WTC11 (cell line): ENCODE data around the gene SMIM13. TPM values are rescaled to one million over a fixed set of nuclear protein-coding genes. Genes with fewer than 3 reads are reported as not detected.
A peak's percentile ranks its signal among the peaks of the same experiment; 100 is the strongest.

Experiments used
- ATAC-seq: fragments of 200-7000 bp; cut with Tn5 transposase; 2 replicates; pipeline ENCODE4 v1.10.0; 2021; ENCODE audit warnings: mild to moderate bottlenecking, moderate library complexity
- CTCF ChIA-PET: fragments of 300-600 bp; sonication (Branson Sonifier 250); formaldehyde crosslinking; loops from one replicate; lab custom pipeline; 2021; ENCODE audit warnings: antibody characterized with exemption; lab: Charles Lee
- POLR2A ChIA-PET: fragments of 350-600 bp; sonication (Branson Sonifier 250); formaldehyde crosslinking; loops from one replicate; lab custom pipeline; 2021; ENCODE audit warnings: antibody characterized with exemption; lab: Charles Lee
- DNase-seq: peaks from one replicate; pipeline ENCODE4 v3.0.0; 2021; ENCODE audit warnings: low spot score
- H3K27ac Mint-ChIP-seq: 2 replicates; pipeline ENCODE4 v1.8.0; 2021; ENCODE audit warnings: mixed read lengths
- H3K27me3 Mint-ChIP-seq: 2 replicates; pipeline ENCODE4 v1.8.0; 2021; ENCODE audit warnings: low read depth, mild to moderate bottlenecking, moderate library complexity, mixed read lengths
- H3K36me3 Mint-ChIP-seq: 2 replicates; pipeline ENCODE4 v1.8.0; 2021; ENCODE audit warnings: mixed read lengths
- H3K4me1 Mint-ChIP-seq: 2 replicates; pipeline ENCODE4 v1.8.0; 2022; ENCODE audit warnings: mixed read lengths
- H3K4me3 Mint-ChIP-seq: 2 replicates; pipeline ENCODE4 v1.8.0; 2021; ENCODE audit warnings: mild to moderate bottlenecking, moderate library complexity, mixed read lengths
- H3K9me3 Mint-ChIP-seq: 2 replicates; pipeline ENCODE4 v1.8.0; 2021; ENCODE audit warnings: mixed read lengths
- AR ChIP-seq: fragments of 250-450 bp; sonication (Bioruptor Pico); IDR thresholded peaks from 2 replicates; pipeline ENCODE4 v1.9.0; 2021; ENCODE audit warnings: mild to moderate bottlenecking
- CBFB ChIP-seq: sonication (generic); formaldehyde crosslinking; IDR thresholded peaks from 2 replicates; pipeline ENCODE4 v1.8.1; 2022; ENCODE audit warnings: mild to moderate bottlenecking, low read depth, missing genetic modification reagents
- E2F1 ChIP-seq: sonication (generic); formaldehyde crosslinking; IDR thresholded peaks from 2 replicates; pipeline ENCODE4 v1.8.0; 2022; ENCODE audit warnings: mild to moderate bottlenecking, missing genetic modification reagents
- ELF4 ChIP-seq: sonication (generic); formaldehyde crosslinking; IDR thresholded peaks from 2 replicates; pipeline ENCODE4 v1.8.1; 2022; ENCODE audit warnings: low read depth, mild to moderate bottlenecking, moderate library complexity, missing genetic modification reagents
- FOXP4 ChIP-seq: sonication (generic); formaldehyde crosslinking; IDR thresholded peaks from 2 replicates; pipeline ENCODE4 v1.8.0; 2022; ENCODE audit warnings: mild to moderate bottlenecking, missing genetic modification reagents
- GRHL2 ChIP-seq: fragments of 250-450 bp; sonication (Bioruptor Pico); IDR thresholded peaks from 2 replicates; pipeline ENCODE4 v1.8.0; 2022; ENCODE audit warnings: mild to moderate bottlenecking, moderate library complexity; ENCODE audit not compliant: insufficient replicate concordance, severe bottlenecking
- IRF1 ChIP-seq: sonication (generic); formaldehyde crosslinking; IDR thresholded peaks from 2 replicates; pipeline ENCODE4 v1.8.0; 2023; ENCODE audit warnings: missing genetic modification reagents
- JAZF1 ChIP-seq: fragments of 250-450 bp; sonication (Bioruptor Pico); IDR thresholded peaks from 2 replicates; pipeline ENCODE4 v1.9.0; 2021; ENCODE audit warnings: moderate library complexity, mild to moderate bottlenecking, inconsistent platforms
- MAX ChIP-seq: sonication (generic); formaldehyde crosslinking; IDR thresholded peaks from 2 replicates; pipeline ENCODE4 v1.8.0; 2022; ENCODE audit warnings: mild to moderate bottlenecking, missing genetic modification reagents
- PRDM15 ChIP-seq: sonication (generic); formaldehyde crosslinking; IDR thresholded peaks from 2 replicates; pipeline ENCODE4 v1.8.0; 2022; ENCODE audit warnings: missing genetic modification reagents
- TEAD1 ChIP-seq: sonication (generic); formaldehyde crosslinking; IDR thresholded peaks from 2 replicates; pipeline ENCODE4 v1.8.0; 2022; ENCODE audit warnings: mild to moderate bottlenecking, missing genetic modification reagents
- ZBTB21 ChIP-seq: sonication (generic); formaldehyde crosslinking; IDR thresholded peaks from 2 replicates; pipeline ENCODE4 v1.8.1; 2023; ENCODE audit warnings: mild to moderate bottlenecking, missing genetic modification reagents, borderline replicate concordance
- ZBTB43 ChIP-seq: sonication (generic); formaldehyde crosslinking; IDR thresholded peaks from 2 replicates; pipeline ENCODE4 v1.8.1; 2023; ENCODE audit warnings: mild to moderate bottlenecking, missing genetic modification reagents
- ZNF121 ChIP-seq: sonication (generic); formaldehyde crosslinking; IDR thresholded peaks from 2 replicates; pipeline ENCODE4 v1.8.0; 2023; ENCODE audit warnings: missing genetic modification reagents
- ZNF138 ChIP-seq: sonication (generic); formaldehyde crosslinking; conservative IDR thresholded peaks from 2 replicates; pipeline ENCODE4 v1.8.1; 2022; ENCODE audit warnings: mild to moderate bottlenecking, moderate library complexity, missing genetic modification reagents
- ZNF219 ChIP-seq: sonication (generic); formaldehyde crosslinking; IDR thresholded peaks from 2 replicates; pipeline ENCODE4 v1.8.0; 2023; ENCODE audit warnings: missing genetic modification reagents, mild to moderate bottlenecking, borderline replicate concordance
- ZNF396 ChIP-seq: fragments of 250-450 bp; sonication (Bioruptor Pico); IDR thresholded peaks from 2 replicates; pipeline ENCODE4 v1.8.0; 2021; ENCODE audit warnings: mild to moderate bottlenecking, moderate library complexity, borderline replicate concordance
- ZNF416 ChIP-seq: fragments of 250-450 bp; sonication (Bioruptor Pico); IDR thresholded peaks from 2 replicates; pipeline ENCODE4 v1.9.0; 2021; ENCODE audit warnings: mild to moderate bottlenecking, inconsistent platforms
- ZSCAN18 ChIP-seq: fragments of 250-450 bp; sonication (Bioruptor Pico); IDR thresholded peaks from 2 replicates; pipeline ENCODE4 v2.1.2; 2022; ENCODE audit warnings: mild to moderate bottlenecking, moderate library complexity
- total RNA-seq: library from RNA; stranded (reverse); gene quantifications from 3 replicates; pipeline ENCODE4 v1.2.3, GENCODE V29; 2021

Gene SMIM13
- total RNA-seq, 1 experiment from 2014 or later, result 9.7 TPM

- TF ChIP-seq ZNF416 (CRISPR knock-in tag) (peak; percentile 77; the same call in 1 of the 2 replicates), ZBTB21 (CRISPR knock-in tag) (no peak)
Measured at GRCh38 chr6:11043961-11044711, 49.5 kb upstream of the SMIM13 start, which contains the start of gene ELOVL2 (continued).

GRCh38 chr6:11044712-11045167, 48.9 kb upstream of the SMIM13 start:
- TF ChIP-seq ELF4 (CRISPR knock-in tag) (no peak), ZBTB43 (CRISPR knock-in tag) (no peak), ZNF138 (CRISPR knock-in tag) (no peak), ZSCAN18 (CRISPR knock-in tag) (no peak), JAZF1 (CRISPR knock-in tag) (no peak), IRF1 (CRISPR knock-in tag) (no peak), TEAD1 (no peak), PRDM15 (no peak), FOXP4 (no peak), E2F1 (CRISPR knock-in tag) (no peak), ZNF121 (CRISPR knock-in tag) (no peak), ZNF219 (CRISPR knock-in tag) (no peak), GRHL2 (CRISPR knock-in tag) (no peak), ZNF396 (CRISPR knock-in tag) (no peak), ZBTB21 (CRISPR knock-in tag) (no peak), AR (CRISPR knock-in tag) (no peak), CBFB (CRISPR knock-in tag) (no peak), MAX (CRISPR knock-in tag) (no peak)
- Mint-ChIP-seq H3K9me3 (no peaks in the 10 kb centered on the region), H3K4me3 (peak overlapping the region; percentile 84), H3K36me3 (no peaks in the 10 kb centered on the region), H3K4me1 (peaks cover 12% of the 10 kb centered on the region), H3K27me3 (peaks cover 61% of the 10 kb centered on the region), H3K27ac (no peak overlapping the region)
- ChIA-PET POLR2A (no interaction called here), CTCF (no interaction called here)
- peak; percentile 25 for ATAC-seq
- DNase-seq, result peak; percentile 24
